Keratinocyte (primary cell): ENCODE data around the gene EPS8L2.

ENCODE experiments used
- EZH2 ChIP-seq: IDR thresholded peaks from one replicate; pipeline ENCODE4 v1.6.1; 2012; ENCODE audit warnings: inconsistent platforms, mild to moderate bottlenecking, low read length, moderate library complexity
- TF ChIP-seq, protein P1 (sequence below), 3 experiments: IDR thresholded peaks in 1 of 3; conservative IDR thresholded peaks in 1 of 3; optimal IDR thresholded peaks in 1 of 3; 2 replicates in 2 of 3; 3 replicates in 1 of 3; pipeline versions ENCODE3 to v1.5.1; 2011; ENCODE audit warnings: low read length in 3 of 3, mild to moderate bottlenecking in 3 of 3, moderate library complexity in 2 of 3, control low read depth in 1 of 3, inconsistent platforms in 1 of 3; ENCODE audit not compliant: insufficient read depth in 2 of 3; ENCODE audit errors: extremely low read depth in 1 of 3

DNA sequence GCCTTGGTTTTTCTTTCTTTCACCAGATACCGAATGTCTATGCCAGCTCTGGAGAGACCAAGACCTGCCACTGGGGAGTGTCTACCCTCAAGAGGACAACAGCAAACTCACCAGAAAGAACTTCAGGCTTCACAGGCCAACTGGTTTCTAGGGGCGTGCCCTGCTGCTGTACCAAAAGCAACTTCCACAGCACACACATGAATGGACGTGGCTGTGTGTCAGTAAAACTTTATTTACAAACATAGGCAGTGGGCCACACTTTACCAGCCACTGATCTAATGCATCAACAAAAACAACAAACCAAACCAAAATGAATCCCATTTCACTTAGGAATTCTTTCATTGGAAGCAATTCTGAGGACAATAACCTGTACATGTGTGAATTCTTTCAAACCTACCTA lies 27.7 kb upstream of the EPS8L2 start:
- TF ChIP-seq, protein P1, sequence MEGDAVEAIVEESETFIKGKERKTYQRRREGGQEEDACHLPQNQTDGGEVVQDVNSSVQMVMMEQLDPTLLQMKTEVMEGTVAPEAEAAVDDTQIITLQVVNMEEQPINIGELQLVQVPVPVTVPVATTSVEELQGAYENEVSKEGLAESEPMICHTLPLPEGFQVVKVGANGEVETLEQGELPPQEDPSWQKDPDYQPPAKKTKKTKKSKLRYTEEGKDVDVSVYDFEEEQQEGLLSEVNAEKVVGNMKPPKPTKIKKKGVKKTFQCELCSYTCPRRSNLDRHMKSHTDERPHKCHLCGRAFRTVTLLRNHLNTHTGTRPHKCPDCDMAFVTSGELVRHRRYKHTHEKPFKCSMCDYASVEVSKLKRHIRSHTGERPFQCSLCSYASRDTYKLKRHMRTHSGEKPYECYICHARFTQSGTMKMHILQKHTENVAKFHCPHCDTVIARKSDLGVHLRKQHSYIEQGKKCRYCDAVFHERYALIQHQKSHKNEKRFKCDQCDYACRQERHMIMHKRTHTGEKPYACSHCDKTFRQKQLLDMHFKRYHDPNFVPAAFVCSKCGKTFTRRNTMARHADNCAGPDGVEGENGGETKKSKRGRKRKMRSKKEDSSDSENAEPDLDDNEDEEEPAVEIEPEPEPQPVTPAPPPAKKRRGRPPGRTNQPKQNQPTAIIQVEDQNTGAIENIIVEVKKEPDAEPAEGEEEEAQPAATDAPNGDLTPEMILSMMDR (optimal IDR thresholded peaks at IDR 0.05 in 1 of 3, IDR thresholded peaks at IDR 0.05 in 1 of 3, conservative IDR thresholded peaks at IDR 0.05 in 1 of 3; ENCODE audit: extremely low read depth in 1 of 3, insufficient read depth in 2 of 3, low read length in 3 of 3), result no peak
- TF ChIP-seq EZH2, result no peak
